Measurements from ENCODE around the gene PTCD1.
A peak's percentile ranks its signal among the peaks of the same experiment; 100 is the strongest.

Gene PTCD1, protein sequence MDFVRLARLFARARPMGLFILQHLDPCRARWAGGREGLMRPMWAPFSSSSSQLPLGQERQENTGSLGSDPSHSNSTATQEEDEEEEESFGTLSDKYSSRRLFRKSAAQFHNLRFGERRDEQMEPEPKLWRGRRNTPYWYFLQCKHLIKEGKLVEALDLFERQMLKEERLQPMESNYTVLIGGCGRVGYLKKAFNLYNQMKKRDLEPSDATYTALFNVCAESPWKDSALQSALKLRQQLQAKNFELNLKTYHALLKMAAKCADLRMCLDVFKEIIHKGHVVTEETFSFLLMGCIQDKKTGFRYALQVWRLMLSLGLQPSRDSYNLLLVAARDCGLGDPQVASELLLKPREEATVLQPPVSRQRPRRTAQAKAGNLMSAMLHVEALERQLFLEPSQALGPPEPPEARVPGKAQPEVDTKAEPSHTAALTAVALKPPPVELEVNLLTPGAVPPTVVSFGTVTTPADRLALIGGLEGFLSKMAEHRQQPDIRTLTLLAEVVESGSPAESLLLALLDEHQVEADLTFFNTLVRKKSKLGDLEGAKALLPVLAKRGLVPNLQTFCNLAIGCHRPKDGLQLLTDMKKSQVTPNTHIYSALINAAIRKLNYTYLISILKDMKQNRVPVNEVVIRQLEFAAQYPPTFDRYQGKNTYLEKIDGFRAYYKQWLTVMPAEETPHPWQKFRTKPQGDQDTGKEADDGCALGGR

GRCh38 chr7:99438573-99439480, at the start of gene PTCD1, which contains the start of gene CPSF4:
TSS of gene PTCD1 (minus strand) at chr7:99438798. CDS start at chr7:99435242, 3,556 bp downstream.
TSS of gene CPSF4 (plus strand) at chr7:99438943. CDS start at chr7:99439083, 140 bp downstream.
- peak; percentile 53 for DNase-seq (ENCODE audit: low read depth)

DNA sequence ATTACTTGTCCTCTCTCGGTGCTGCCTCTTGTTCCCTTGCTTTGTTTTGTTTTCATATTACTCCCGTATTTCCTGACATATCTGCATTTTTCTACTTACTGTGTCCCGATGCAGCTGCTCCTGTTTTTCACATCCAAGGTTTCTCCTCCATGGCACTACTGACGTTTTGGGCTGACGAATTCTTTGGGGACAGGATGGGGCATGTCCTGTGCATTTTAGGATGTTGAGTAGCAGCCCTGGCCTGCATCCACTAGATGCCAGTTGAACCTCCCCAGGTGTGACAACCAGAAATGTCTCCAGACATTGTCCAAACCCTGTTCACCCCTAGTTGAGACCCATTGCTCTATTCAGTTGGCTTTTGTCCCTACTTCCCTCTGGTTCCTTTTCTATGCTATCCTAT, 46.5 kb upstream of the PTCD1 start:
- no peak for DNase-seq (ENCODE audit: low read depth)

DNA sequence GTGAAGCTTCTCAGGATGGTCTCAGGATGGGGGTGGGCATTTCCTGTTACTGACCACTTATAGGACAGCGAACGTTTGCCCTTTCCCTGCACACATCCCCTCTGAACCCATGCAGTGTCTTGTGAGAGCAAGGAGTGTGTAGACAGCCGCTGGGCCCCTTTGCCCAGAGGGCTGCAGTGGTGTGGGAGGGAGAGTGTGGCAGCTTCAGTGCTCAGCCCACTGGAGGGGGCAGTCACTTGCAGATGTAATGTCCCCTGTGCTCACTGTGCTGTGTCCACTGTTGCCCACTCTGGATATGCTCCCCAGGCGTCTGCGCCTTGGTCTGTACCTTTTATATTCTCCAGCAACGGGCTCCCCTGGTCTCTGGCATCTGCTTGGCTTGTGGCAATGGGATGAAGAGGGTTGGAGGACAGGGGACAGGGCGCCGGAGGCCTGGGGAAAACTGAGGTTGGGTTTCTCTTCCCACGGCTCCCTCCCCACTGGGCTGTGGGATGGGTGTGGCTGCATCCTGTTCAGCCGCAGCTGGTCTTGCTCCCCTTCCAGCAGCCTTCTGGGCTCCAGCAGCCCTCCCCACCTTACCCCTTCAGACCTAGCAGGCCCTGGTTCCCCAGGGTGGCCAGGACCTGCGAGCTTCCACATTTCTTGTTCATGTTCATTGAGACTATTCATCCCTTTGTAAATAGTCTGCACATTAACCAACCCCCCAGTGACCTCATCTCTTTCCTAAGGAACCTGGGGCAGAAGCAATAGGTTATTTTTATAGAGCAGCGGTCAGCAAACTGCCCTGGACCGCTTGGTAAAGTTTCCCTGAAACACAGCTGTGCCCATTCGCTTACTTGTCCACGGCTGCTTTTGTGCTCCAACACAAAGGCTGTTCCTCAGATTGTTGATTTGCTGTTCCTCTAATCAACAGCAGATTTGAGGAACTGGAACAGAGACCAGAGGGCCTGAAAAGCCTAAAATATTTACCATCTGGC, 40.2 kb upstream of the PTCD1 start:
- no peak for DNase-seq (ENCODE audit: low read depth)

DNA sequence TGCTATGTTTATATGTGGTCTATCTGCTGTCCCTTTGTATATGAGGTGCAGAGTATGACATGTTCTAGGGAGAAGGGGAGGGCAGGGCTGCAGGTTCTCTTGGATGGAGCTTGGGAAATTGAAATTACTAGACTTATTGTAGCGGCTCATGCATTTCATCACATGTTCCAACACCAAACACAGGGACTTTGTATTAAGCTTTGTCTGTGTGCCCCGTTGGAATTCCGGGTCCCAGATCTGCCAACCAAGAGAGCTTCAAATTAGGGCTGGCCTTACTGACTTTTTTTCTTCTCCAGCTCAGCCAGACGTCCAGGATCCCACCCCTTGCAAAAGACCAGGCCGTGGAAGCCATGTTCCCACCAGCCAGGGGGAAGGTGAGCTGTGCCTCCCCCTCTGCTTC, 37.5 kb upstream of the PTCD1 start:
- no peak for DNase-seq (ENCODE audit: low read depth)

GRCh38 chr7:99473315-99473596, 34.7 kb upstream of the PTCD1 start:
- DNase-seq (ENCODE audit: low read depth) = peak; percentile 13

- peak; percentile 64 for DNase-seq (ENCODE audit: low read depth)
Measured at GRCh38 chr7:99472561-99473314, 34.1 kb upstream of the PTCD1 start, which contains the start of gene ZNF789. TSS of gene ZNF789 (plus strand) at chr7:99472890. CDS start at chr7:99476457, 3,567 bp downstream.

GRCh38 chr7:99469381-99470065, 30.9 kb upstream of the PTCD1 start:
- DNase-seq (ENCODE audit: low read depth) = no peak

- no peak for DNase-seq (ENCODE audit: low read depth)
Measured at GRCh38 chr7:99468336-99468918, 29.8 kb upstream of the PTCD1 start.

DNA sequence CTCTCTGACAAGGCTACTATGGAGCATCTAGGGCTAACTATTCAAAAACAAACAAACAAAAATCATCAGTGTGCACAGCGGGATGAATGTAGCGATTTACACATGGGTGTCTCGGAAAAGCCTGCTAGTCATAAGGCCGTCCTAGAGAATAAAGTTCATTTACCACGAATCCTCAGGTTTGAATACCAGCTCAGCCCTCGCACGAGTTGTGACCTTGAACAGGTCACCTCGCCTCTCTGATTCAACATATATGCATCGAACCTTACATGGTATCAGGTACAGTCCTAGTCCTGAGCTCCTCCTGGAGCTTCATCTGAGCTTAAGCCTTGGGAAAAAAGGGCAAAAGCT, 26.8 kb upstream of the PTCD1 start:
- no peak for DNase-seq (ENCODE audit: low read depth)

DNA sequence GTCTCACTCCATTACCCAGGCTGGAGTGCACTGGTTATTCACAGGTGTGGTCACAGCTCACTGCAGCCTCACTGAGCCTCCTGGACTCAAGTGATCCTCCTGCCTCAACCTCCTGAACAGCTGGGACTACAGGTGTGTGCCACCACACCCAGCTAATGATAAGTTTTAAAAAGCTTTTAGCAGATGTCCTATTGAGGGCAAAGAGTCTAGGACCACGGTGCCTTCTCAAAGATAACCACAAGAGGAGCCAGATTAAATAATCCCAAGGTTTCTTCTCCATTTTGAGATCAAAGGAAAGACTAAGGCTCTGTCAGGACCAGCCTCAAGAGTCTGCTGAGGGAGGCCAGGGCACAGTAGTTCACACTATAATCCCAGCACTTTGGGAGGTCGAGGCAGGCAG, 22.6 kb upstream of the PTCD1 start:
- DNase-seq (ENCODE audit: low read depth) = no peak

GRCh38 chr7:99460651-99461050, 22.1 kb upstream of the PTCD1 start:
- no peak for DNase-seq (ENCODE audit: low read depth)

DNA sequence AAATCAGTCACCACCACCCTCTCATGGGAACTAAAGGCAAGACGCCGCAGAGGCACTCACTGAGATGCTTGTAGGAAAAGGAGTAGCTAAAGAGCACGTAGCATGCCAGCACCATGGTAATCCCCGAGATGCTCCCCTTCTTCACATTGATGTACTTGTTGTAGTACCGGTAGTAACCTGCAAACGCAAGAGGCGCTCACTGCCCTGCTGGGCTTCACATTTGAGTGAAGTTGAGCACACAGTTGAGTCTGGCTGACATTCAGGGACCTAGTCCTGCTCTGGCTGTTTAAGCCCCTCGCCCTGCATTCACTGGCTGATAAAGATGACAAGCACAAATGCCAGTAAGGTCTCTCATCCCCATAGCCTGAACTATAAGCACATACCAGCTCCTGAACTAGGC, 20.5 kb upstream of the PTCD1 start:
- no peak for DNase-seq (ENCODE audit: low read depth)

DNA sequence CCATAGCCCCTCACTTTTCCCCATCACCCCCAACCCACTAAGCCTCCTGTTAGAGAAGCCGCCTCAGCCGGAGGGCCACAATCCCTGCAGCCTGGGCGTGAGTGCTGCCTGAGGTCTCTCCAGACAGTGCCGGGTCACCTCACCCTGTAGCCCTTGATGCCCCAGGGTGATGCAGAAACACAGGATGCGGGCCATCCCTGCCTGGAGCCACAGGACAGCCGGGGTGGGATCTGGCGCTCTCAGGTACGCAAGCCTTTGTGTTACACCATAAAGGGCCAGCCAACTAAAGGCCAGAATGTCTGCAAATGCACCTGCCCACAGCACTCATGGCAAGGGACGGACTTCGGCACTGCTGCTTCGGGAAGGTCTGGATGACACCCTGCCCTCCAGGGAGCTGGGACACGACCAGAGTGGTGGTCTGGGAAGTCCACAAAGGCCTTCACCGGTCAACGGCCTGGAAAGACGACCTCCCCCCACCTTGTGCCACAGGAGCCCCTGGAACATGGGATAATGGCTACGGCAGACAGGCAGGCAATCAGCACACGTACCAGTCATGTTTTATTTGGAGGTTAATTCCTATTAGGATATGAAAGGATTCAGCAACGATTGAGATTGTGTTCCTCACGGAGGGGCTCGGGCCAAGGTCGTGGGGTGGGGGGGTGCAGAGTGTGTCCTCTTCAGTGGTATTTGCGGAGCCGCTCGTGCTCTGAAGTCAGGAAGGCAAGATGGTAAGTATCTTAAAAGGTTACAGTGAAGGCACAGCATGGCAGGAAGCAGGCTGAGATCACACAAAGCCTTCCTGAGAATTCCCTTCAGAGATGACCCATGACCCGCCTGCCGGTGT, 19.3 kb upstream of the PTCD1 start:
- no peak for DNase-seq (ENCODE audit: low read depth)

- DNase-seq (ENCODE audit: low read depth) = no peak
Measured at GRCh38 chr7:99457050-99457649, 18.6 kb upstream of the PTCD1 start.

DNA sequence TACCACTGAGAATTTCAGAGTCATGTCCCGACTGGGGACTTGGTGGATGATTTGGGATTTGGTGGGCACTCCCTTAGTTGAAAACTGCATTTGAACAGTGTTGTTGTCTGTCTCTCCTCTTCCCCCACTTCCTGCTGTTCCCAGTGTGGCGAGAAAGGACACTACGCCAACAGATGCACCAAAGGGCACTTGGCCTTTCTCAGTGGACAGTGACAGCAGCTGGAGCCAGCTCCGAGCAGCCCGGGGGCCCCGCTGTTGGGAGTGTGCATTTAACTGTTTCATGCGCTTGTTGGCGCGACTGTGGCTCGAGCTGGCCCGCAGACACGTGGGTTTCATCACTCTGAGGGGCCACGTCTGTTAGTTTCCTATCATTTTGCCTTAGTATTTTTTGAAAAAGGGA, 17.7 kb upstream of the PTCD1 start:
- no peak for DNase-seq (ENCODE audit: low read depth)

- no peak for DNase-seq (ENCODE audit: low read depth)
Measured at GRCh38 chr7:99455874-99456273, 17.3 kb upstream of the PTCD1 start.

GRCh38 chr7:99453105-99453504, 14.5 kb upstream of the PTCD1 start:
- DNase-seq (ENCODE audit: low read depth) = no peak

DNA sequence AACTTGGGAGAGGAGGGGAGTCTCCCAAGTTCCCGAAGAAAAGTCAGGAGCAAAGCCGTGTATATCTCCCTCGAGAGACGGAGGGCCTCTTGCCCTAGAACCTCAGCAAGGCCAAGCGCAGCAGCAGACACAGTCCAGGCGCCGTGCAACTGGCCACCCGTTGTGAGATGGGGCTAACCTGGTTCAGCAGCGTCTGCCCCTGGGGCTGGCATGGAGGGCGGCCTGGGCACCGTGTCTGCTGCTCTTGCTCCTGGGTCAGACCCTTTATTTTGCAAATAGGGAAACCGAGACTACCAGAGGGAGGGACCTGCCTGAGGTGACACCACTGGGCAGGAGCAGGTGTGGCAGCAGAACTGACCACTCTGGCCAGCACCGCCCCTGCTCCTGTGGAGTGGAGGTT, 13.9 kb upstream of the PTCD1 start:
- DNase-seq (ENCODE audit: low read depth) = no peak
